Esophagus muscularis mucosa (tissue), 4 donors: ENCODE results near the gene CDH22.

Experiments used
- CTCF ChIP-seq, 3 experiments: fragments of 200-600 bp in 2 of 3; fragments of 450-650 bp in 1 of 3; sonication (generic) in 2 of 3; IDR thresholded peaks; one replicate each; pipeline ENCODE4 v1.5.1; 2017 to 2019; ENCODE audit warnings: antibody characterized with exemption in 3 of 3, mild to moderate bottlenecking in 2 of 3, moderate library complexity in 1 of 3
- EP300 ChIP-seq: sonication (generic); formaldehyde crosslinking; IDR thresholded peaks from one replicate; pipeline ENCODE4 v1.6.1; 2017; ENCODE audit warnings: antibody characterized with exemption
- POLR2A ChIP-seq: fragments of 450-650 bp; IDR thresholded peaks from one replicate; pipeline ENCODE4 v1.6.1; 2017; ENCODE audit warnings: antibody characterized with exemption, moderate library complexity, mild to moderate bottlenecking, low read depth
- POLR2AphosphoS5 ChIP-seq, 2 donors: sonication (generic); formaldehyde crosslinking; IDR thresholded peaks; one replicate each; pipeline ENCODE4 v1.6.1; 2017; ENCODE audit warnings: antibody characterized with exemption in 2 of 2

GRCh38 chr20:46209930-46210671 is 98.2 kb downstream of the CDH22 start:
- TF ChIP-seq POLR2A (no peak), CTCF (IDR thresholded peaks at IDR 0.05) (no peak), EP300 (no peak), POLR2AphosphoS5 (IDR thresholded peaks at IDR 0.05) (no peak)
